T-cell (primary cell): ENCODE results near the gene CUX1. TPM values are rescaled to one million over a fixed set of nuclear protein-coding genes. Genes with fewer than 3 reads are reported as not detected.
A peak's percentile ranks its signal among the peaks of the same experiment; 100 is the strongest.

Experiments used
- ATAC-seq, 4 experiments: fragments of 200-7000 bp in 3 of 4; fragments of 150-1000 bp in 1 of 4; cut with Tn5 transposase; replicated peaks in 1 of 4; 1 replicate in 3 of 4; 2 replicates in 1 of 4; pipeline ENCODE4 v1.10.0; 2021; ENCODE audit warnings: moderate library complexity in 3 of 4, mild to moderate bottlenecking in 2 of 4, moderate number of reproducible peaks in 1 of 4
- CTCF ChIA-PET, 2 donors: fragments of 300-600 bp; sonication (Branson Sonifier 250); formaldehyde crosslinking; loops; one replicate each; lab custom pipeline; 2022; ENCODE audit warnings: antibody characterized with exemption in 2 of 2; lab: Charles Lee
- POLR2A ChIA-PET, 2 donors: fragments of 300-600 bp; sonication (Branson Sonifier 250); formaldehyde crosslinking; loops; one replicate each; lab custom pipeline; 2022; ENCODE audit warnings: antibody characterized with exemption in 2 of 2; lab: Charles Lee
- DNase-seq, 35 experiments: peaks; one replicate each; pipeline versions ENCODE4 v3.0.0 to v3.0.0-alpha.2; 2013 to 2023
- H3K27ac ChIP-seq: one replicate; pipeline ENCODE4 v1.5.1; 2013; ENCODE audit warnings: low read length
- H3K27me3 ChIP-seq, 2 experiments: replicated peaks in 1 of 2; 1 replicate in 1 of 2; 2 replicates in 1 of 2; pipeline versions ENCODE4 v1.6.1 to v1.7.0; 2013; ENCODE audit warnings: low read length in 1 of 2, mixed read lengths in 1 of 2; ENCODE audit not compliant: control insufficient read depth in 2 of 2, insufficient read depth in 2 of 2; ENCODE audit errors: extremely low read depth in 1 of 2
- H3K36me3 ChIP-seq, 2 donors: 1 replicate in 1 of 2; 2 replicates in 1 of 2; pipeline versions ENCODE4 v1.6.1 to v1.7.0; 2013; ENCODE audit warnings: low read length in 1 of 2; ENCODE audit not compliant: control insufficient read depth in 2 of 2, insufficient read depth in 1 of 2; ENCODE audit errors: extremely low read depth in 1 of 2
- H3K4me1 ChIP-seq, 2 experiments: 1 replicate in 1 of 2; 2 replicates in 1 of 2; pipeline versions ENCODE4 v1.6.1 to v1.7.0; 2013; ENCODE audit warnings: low read length in 2 of 2, mixed read lengths in 1 of 2; ENCODE audit not compliant: insufficient read depth in 2 of 2, control insufficient read depth in 1 of 2; ENCODE audit errors: extremely low read depth in 1 of 2
- H3K4me3 ChIP-seq, 2 donors: 1 replicate in 1 of 2; 2 replicates in 1 of 2; pipeline versions ENCODE4 v1.5.1 to v1.7.0; 2013; ENCODE audit warnings: mild to moderate bottlenecking in 2 of 2, low read length in 1 of 2, moderate library complexity in 1 of 2; ENCODE audit not compliant: control insufficient read depth in 1 of 2; ENCODE audit errors: extremely low read depth in 1 of 2
- H3K9me3 ChIP-seq: 2 replicates; pipeline ENCODE4 v1.7.0; 2013
- H3K27ac Mint-ChIP-seq, 2 donors: one replicate each; pipeline ENCODE4 v1.8.0; 2020 to 2021; ENCODE audit warnings: mild to moderate bottlenecking in 2 of 2, mixed read lengths in 2 of 2
- H3K27me3 Mint-ChIP-seq, 2 donors: one replicate each; pipeline ENCODE4 v1.8.0; 2021 to 2022; ENCODE audit warnings: mixed read lengths in 2 of 2
- H3K36me3 Mint-ChIP-seq: one replicate; pipeline ENCODE4 v1.8.0; 2021; ENCODE audit warnings: mixed read lengths
- H3K4me1 Mint-ChIP-seq, 3 donors: one replicate each; pipeline ENCODE4 v1.8.0; 2020 to 2022; ENCODE audit warnings: mixed read lengths in 3 of 3, mild to moderate bottlenecking in 1 of 3
- H3K4me3 Mint-ChIP-seq, 3 donors: one replicate each; pipeline ENCODE4 v1.8.0; 2020 to 2022; ENCODE audit warnings: mild to moderate bottlenecking in 3 of 3, mixed read lengths in 3 of 3, moderate library complexity in 3 of 3
- H3K9me3 Mint-ChIP-seq, 3 donors: one replicate each; pipeline ENCODE4 v1.8.0; 2020 to 2022; ENCODE audit warnings: mixed read lengths in 3 of 3
- WGBS: methylation state at CpG from one replicate; pipeline ENCODE4 v1.1.5; 2013; ENCODE audit warnings: missing lambda C conversion rate; ENCODE audit not compliant: insufficient coverage; 5-methylcytosine and 5-hydroxymethylcytosine counted together
- total RNA-seq, 35 experiments: library from RNA in 6 of 35; stranded (reverse) in 6 of 35; fragments of 120-200 nt in 1 of 35; gene quantifications; one replicate each; pipeline versions ENCODE4 v1.2.1 to v1.2.4 and lab custom pipeline; 2013 to 2026

Gene CUX1
- total RNA-seq, 5 donors from 2014 or later (not counting 1 experiment from before 2014, with no cell fraction given) = 36.9 to 50.2 (median 42.8) TPM

- H3K4me3 ChIP-seq = no peak overlapping the region
- Mint-ChIP-seq H3K36me3 (no peaks in the 10 kb centered on the region), H3K9me3 (no peaks in the 10 kb centered on the region), H3K27ac (no peak overlapping the region), H3K4me1 (peaks cover 15 to 22% (median 19%) of the 10 kb centered on the region in 3 donors), H3K27me3 (no peaks in the 10 kb centered on the region), H3K4me3 (no peak overlapping the region)
- H3K4me1 ChIP-seq = peaks cover 0 to 27% of the 10 kb centered on the region in 2 experiments
- no peaks in the 10 kb centered on the region for H3K36me3 ChIP-seq
- H3K27ac ChIP-seq = no peak overlapping the region
- H3K27me3 ChIP-seq = peaks cover 0 to 10% of the 10 kb centered on the region in 2 experiments
- ATAC-seq (no peak), DNase-seq (no peak)
- ChIA-PET POLR2A (no interaction called here), CTCF (interaction anchor here in 1 of 2 donors (0.6 to 2.7 kb wide), 2 partner anchors 8 to 109 kb away, joined by 3 to 6 read pairs; no protein-coding TSS in a partner anchor)
- no peaks in the 10 kb centered on the region for H3K9me3 ChIP-seq
- WGBS = 93% methylated on average over 12 of the region's 14 CpGs
Observed at GRCh38 chr7:102281785-102282184, 464.4 kb downstream of the CUX1 start.

GRCh38 chr7:102282465-102283362 lies 465.3 kb downstream of the CUX1 start:
- H3K27me3 Mint-ChIP-seq = no peaks in the 10 kb centered on the region
- Histone ChIP-seq H3K9me3 (no peaks in the 10 kb centered on the region), H3K4me3 (no peak overlapping the region), H3K36me3 (no peaks in the 10 kb centered on the region), H3K4me1 (peaks cover 3 to 33% of the 10 kb centered on the region in 2 experiments), H3K27me3 (peaks cover 0 to 13% of the 10 kb centered on the region in 2 experiments), H3K27ac (no peak overlapping the region)
- H3K9me3 Mint-ChIP-seq = no peaks in the 10 kb centered on the region
- CTCF ChIA-PET = interaction anchor here in 1 of 2 donors (0.6 to 2.7 kb wide), 3 partner anchors 109 to 692 kb away, joined by 4 to 6 read pairs (median 5); no protein-coding TSS in a partner anchor
- H3K36me3 Mint-ChIP-seq = no peaks in the 10 kb centered on the region
- WGBS = 92% methylated on average over 28 of the region's 32 CpGs
- H3K4me1 Mint-ChIP-seq = peaks cover 15 to 22% (median 19%) of the 10 kb centered on the region in 3 donors
- H3K4me3 Mint-ChIP-seq = no peak overlapping the region
- DNase-seq (no peak), ATAC-seq (no peak)
- H3K27ac Mint-ChIP-seq = no peak overlapping the region
- POLR2A ChIA-PET = no interaction called here

- Histone ChIP-seq H3K27ac (no peak overlapping the region), H3K9me3 (no peaks in the 10 kb centered on the region), H3K36me3 (no peaks in the 10 kb centered on the region), H3K27me3 (peaks cover 0 to 22% of the 10 kb centered on the region in 2 experiments), H3K4me1 (peaks cover 5 to 42% of the 10 kb centered on the region in 2 experiments), H3K4me3 (no peak overlapping the region)
- ChIA-PET CTCF (interaction anchor here (0.6 to 0.8 kb wide), 2 partner anchors 107 to 112 kb away, joined by 3 to 5 read pairs; partner anchors contain the start of gene PRKRIP1 (in 1 of the 2)), POLR2A (no interaction called here)
- no peaks in the 10 kb centered on the region for H3K9me3 Mint-ChIP-seq
- no peaks in the 10 kb centered on the region for H3K36me3 Mint-ChIP-seq
- DNase-seq (no peak), ATAC-seq (no peak)
- peaks cover 21 to 28% (median 23%) of the 10 kb centered on the region in 3 donors for H3K4me1 Mint-ChIP-seq
- 89% methylated on average over 7 of the region's 10 CpGs for WGBS
- peak overlapping the region in 1 of 3 donors; percentile 68 for H3K4me3 Mint-ChIP-seq
- no peak overlapping the region for H3K27ac Mint-ChIP-seq
- H3K27me3 Mint-ChIP-seq = no peaks in the 10 kb centered on the region
Observed at GRCh38 chr7:102283477-102284189, 466.2 kb downstream of the CUX1 start.

GRCh38 chr7:102284399-102284798 lies 467.0 kb downstream of the CUX1 start:
- Histone ChIP-seq H3K27ac (no peak overlapping the region), H3K9me3 (no peaks in the 10 kb centered on the region), H3K27me3 (peaks cover 0 to 30% of the 10 kb centered on the region in 2 experiments), H3K36me3 (no peaks in the 10 kb centered on the region), H3K4me1 (peaks cover 5 to 46% of the 10 kb centered on the region in 2 experiments), H3K4me3 (no peak overlapping the region)
- ATAC-seq (peak in 1 of 4 experiments; percentile 43), DNase-seq (peak in 6 of 35 experiments; percentile 23 to 66 (median 32))
- Mint-ChIP-seq H3K4me1 (peaks cover 25 to 33% (median 29%) of the 10 kb centered on the region in 3 donors), H3K27ac (peak overlapping the region; percentile 44 to 49), H3K36me3 (no peaks in the 10 kb centered on the region), H3K9me3 (no peaks in the 10 kb centered on the region), H3K4me3 (peak overlapping the region; percentile 43 to 77 (median 68)), H3K27me3 (no peaks in the 10 kb centered on the region)
- CTCF ChIA-PET = interaction anchor here (0.5 to 0.8 kb wide), 2 partner anchors 42 to 112 kb away, joined by 3 to 5 read pairs; partner anchors contain the start of gene PRKRIP1 (in 1 of the 2)
- POLR2A ChIA-PET = no interaction called here
- WGBS = 86% methylated on average over 2 of the region's 12 CpGs

- Histone ChIP-seq H3K9me3 (no peaks in the 10 kb centered on the region), H3K27me3 (peaks cover 0 to 34% of the 10 kb centered on the region in 2 experiments), H3K36me3 (no peaks in the 10 kb centered on the region), H3K27ac (no peak overlapping the region), H3K4me3 (no peak overlapping the region), H3K4me1 (peaks cover 5 to 42% of the 10 kb centered on the region in 2 experiments)
- no peaks in the 10 kb centered on the region for H3K36me3 Mint-ChIP-seq
- 27% methylated on average over 11 of the region's 19 CpGs for WGBS
- H3K4me3 Mint-ChIP-seq = peak overlapping the region; percentile 43 to 77 (median 68)
- no peaks in the 10 kb centered on the region for H3K27me3 Mint-ChIP-seq
- ATAC-seq (no peak), DNase-seq (peak in 1 of 35 experiments; percentile 43)
- ChIA-PET POLR2A (no interaction called here), CTCF (interaction anchor here in 1 of 2 donors (0.5 kb wide), 3 partner anchors 41 to 712 kb away, joined by 3 to 5 read pairs (median 4); no protein-coding TSS in a partner anchor)
- H3K9me3 Mint-ChIP-seq = no peaks in the 10 kb centered on the region
- H3K4me1 Mint-ChIP-seq = peaks cover 25 to 33% (median 27%) of the 10 kb centered on the region in 3 donors
- H3K27ac Mint-ChIP-seq = peak overlapping the region; percentile 23 to 44
Observed at GRCh38 chr7:102284891-102285539, 467.6 kb downstream of the CUX1 start.
